ENCODE data around the gene TFF1. TPM values are rescaled to one million over a fixed set of nuclear protein-coding genes. Genes with fewer than 3 reads are reported as not detected.

The TFF1 gene
- total RNA-seq, 2 donors from 2014 or later, result 233 to 916 TPM

DNA sequence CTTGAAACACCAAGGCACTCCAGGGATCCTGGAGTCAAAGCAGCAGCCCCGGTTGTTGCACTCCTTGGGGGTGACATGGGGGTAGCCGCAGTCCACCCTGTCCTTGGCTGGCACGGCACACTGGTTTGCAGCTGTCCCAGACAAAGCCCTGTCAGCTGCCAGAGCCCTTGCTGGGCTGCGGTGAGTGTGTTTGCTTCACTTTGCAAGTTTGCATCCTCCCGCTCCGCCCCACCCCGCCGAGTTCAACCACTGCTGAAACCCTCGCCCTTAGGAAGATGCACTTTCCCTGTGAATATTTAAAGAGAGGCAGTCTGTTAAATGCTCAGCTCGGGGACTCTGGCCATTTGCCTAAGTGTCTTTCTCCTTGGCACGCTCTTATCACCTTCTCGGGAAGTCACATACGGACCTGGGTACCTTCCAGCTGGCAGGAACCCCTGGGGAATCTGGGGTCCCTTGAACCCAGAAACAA, 52.8 kb downstream of the TFF1 start:
- no peaks in the 10 kb centered on the region for H3K9me3 ChIP-seq
- peak; percentile 87 for DNase-seq
- TF ChIP-seq, protein P1, sequence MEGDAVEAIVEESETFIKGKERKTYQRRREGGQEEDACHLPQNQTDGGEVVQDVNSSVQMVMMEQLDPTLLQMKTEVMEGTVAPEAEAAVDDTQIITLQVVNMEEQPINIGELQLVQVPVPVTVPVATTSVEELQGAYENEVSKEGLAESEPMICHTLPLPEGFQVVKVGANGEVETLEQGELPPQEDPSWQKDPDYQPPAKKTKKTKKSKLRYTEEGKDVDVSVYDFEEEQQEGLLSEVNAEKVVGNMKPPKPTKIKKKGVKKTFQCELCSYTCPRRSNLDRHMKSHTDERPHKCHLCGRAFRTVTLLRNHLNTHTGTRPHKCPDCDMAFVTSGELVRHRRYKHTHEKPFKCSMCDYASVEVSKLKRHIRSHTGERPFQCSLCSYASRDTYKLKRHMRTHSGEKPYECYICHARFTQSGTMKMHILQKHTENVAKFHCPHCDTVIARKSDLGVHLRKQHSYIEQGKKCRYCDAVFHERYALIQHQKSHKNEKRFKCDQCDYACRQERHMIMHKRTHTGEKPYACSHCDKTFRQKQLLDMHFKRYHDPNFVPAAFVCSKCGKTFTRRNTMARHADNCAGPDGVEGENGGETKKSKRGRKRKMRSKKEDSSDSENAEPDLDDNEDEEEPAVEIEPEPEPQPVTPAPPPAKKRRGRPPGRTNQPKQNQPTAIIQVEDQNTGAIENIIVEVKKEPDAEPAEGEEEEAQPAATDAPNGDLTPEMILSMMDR (IDR thresholded peaks at IDR 0.05), result no peak
- H3K27ac ChIP-seq, result peak overlapping the region; percentile 93
- H3K4me1 ChIP-seq, result no peaks in the 10 kb centered on the region
- peak overlapping the region; percentile 44 to 70 for H3K9ac ChIP-seq (ENCODE audit: low read depth in 2 of 2, low read length in 2 of 2)
- H3K36me3 ChIP-seq, result no peaks in the 10 kb centered on the region
- intact Hi-C loops (cut with DNase I), result no loop called here
- H3K4me3 ChIP-seq, result peak overlapping the region; percentile 28
- H3K27me3 ChIP-seq, result peaks cover 2% of the 10 kb centered on the region

DNA sequence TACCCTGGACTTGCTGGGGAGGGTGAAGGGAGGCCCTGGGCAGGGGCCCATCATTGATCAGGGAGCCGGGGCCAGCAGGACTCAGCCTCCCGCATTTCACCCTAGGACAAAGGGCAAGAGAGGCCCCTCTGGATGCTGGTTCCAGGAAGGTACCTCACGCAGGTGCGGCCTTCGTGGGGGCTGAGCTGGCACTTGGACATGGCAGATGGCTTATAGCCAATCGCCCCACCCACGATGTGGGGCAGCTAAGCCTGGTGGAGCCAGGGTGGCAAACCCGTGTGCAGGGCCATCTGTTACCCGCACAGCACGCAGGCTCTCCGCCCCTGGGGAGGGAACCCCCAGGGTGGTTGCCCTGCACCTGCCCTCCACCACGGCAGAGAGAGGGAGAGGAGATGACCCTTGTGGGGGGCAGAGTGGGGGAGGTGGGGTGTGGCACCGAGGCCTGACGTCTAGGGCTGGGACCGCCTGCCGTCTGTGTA, 53.7 kb downstream of the TFF1 start:
- peaks cover 7% of the 10 kb centered on the region for H3K27me3 ChIP-seq
- intact Hi-C loops (cut with DNase I), result no loop called here
- H3K4me3 ChIP-seq, result peak overlapping the region; percentile 28
- TF ChIP-seq, protein P1 (IDR thresholded peaks at IDR 0.05), result no peak
- peak overlapping the region; percentile 13 to 70 for H3K9ac ChIP-seq (ENCODE audit: low read depth in 2 of 2, low read length in 2 of 2)
- H3K9me3 ChIP-seq, result no peaks in the 10 kb centered on the region
- H3K36me3 ChIP-seq, result no peaks in the 10 kb centered on the region
- peak; percentile 62 for DNase-seq
- H3K4me1 ChIP-seq, result no peaks in the 10 kb centered on the region
- peak overlapping the region; percentile 93 for H3K27ac ChIP-seq

Other genes starting within 250 kb of the TFF1 start
- 10 to 100 TPM; 13.8 to 60.0 TPM for gene ABCG1, start 147.4 kb downstream of the TFF1 start, total RNA-seq
- 1,000 to 10,000 TPM; 2,373 to 4,154 TPM for gene TFF3, start 51.1 kb downstream of the TFF1 start, total RNA-seq
- gene TFF2, start 15.5 kb downstream of the TFF1 start, total RNA-seq, result 1 to 10 TPM; 2.3 to 2.5 TPM
- gene TMPRSS3, start 29.5 kb upstream of the TFF1 start, total RNA-seq, result 1 to 10 TPM in 1 of 2 donors, under 1 TPM in 1; 0.82 to 1.2 TPM
- 1 to 10 TPM in 1 of 2 donors, under 1 TPM in 1; 0.93 to 1.5 TPM for gene UBASH3A, start 37.4 kb upstream of the TFF1 start, total RNA-seq
- 1 to 10 TPM; 6.9 to 7.5 TPM for gene RSPH1, start 129.7 kb upstream of the TFF1 start, total RNA-seq
- 100 to 1,000 TPM in 1 of 2 donors, 10 to 100 TPM in 1; 98.5 to 118 TPM for gene SLC37A1, start 147.3 kb upstream of the TFF1 start, total RNA-seq